Effector memory CD4-positive, alpha-beta T cell (primary cell): ENCODE measurements around the gene R3HCC1L.

Experiments
- DNase-seq, 3 donors: peaks; one replicate each; pipeline ENCODE4 v3.0.0-alpha.2; 2020
- H3K27ac ChIP-seq: 2 replicates; pipeline ENCODE4 v1.7.0; 2013; ENCODE audit warnings: mild to moderate bottlenecking, low read length, moderate library complexity; ENCODE audit not compliant: insufficient read depth, poor library complexity, severe bottlenecking
- H3K27me3 ChIP-seq: replicated peaks from 2 replicates; pipeline ENCODE4 v1.7.0; 2013; ENCODE audit warnings: mild to moderate bottlenecking, low read length; ENCODE audit not compliant: insufficient read depth, control insufficient read depth, poor library complexity, severe bottlenecking
- H3K36me3 ChIP-seq: 2 replicates; pipeline ENCODE4 v1.7.0; 2013; ENCODE audit warnings: mild to moderate bottlenecking, low read length, moderate library complexity; ENCODE audit not compliant: control insufficient read depth, insufficient read depth
- H3K4me1 ChIP-seq: 2 replicates; pipeline ENCODE4 v1.7.0; 2013; ENCODE audit warnings: low read length, mild to moderate bottlenecking; ENCODE audit not compliant: control insufficient read depth, insufficient read depth, poor library complexity, severe bottlenecking
- H3K4me3 ChIP-seq: 2 replicates; pipeline ENCODE4 v1.7.0; 2013; ENCODE audit warnings: low read length, low read depth, mild to moderate bottlenecking; ENCODE audit not compliant: insufficient read depth, poor library complexity, severe bottlenecking
- H3K9me3 ChIP-seq: 2 replicates; pipeline ENCODE4 v1.7.0; 2013; ENCODE audit warnings: mild to moderate bottlenecking, low read length, moderate library complexity; ENCODE audit not compliant: control insufficient read depth

The R3HCC1L gene

GRCh38 chr10:98254234-98254974, 119.9 kb downstream of the R3HCC1L start:
- Histone ChIP-seq H3K9me3 (no peaks in the 10 kb centered on the region), H3K4me1 (no peaks in the 10 kb centered on the region), H3K27me3 (no peaks in the 10 kb centered on the region), H3K27ac (no peak overlapping the region), H3K4me3 (no peak overlapping the region), H3K36me3 (peaks cover 4% of the 10 kb centered on the region)
- DNase-seq = no peak

- Histone ChIP-seq H3K27me3 (no peaks in the 10 kb centered on the region), H3K9me3 (no peaks in the 10 kb centered on the region), H3K36me3 (peaks cover 3% of the 10 kb centered on the region), H3K4me3 (no peak overlapping the region), H3K4me1 (no peaks in the 10 kb centered on the region), H3K27ac (no peak overlapping the region)
- no peak for DNase-seq
Measured at GRCh38 chr10:98255146-98255877, 120.9 kb downstream of the R3HCC1L start.

GRCh38 chr10:98256692-98257091, 122.2 kb downstream of the R3HCC1L start:
- Histone ChIP-seq H3K4me3 (no peak overlapping the region), H3K4me1 (no peaks in the 10 kb centered on the region), H3K9me3 (no peaks in the 10 kb centered on the region), H3K27ac (no peak overlapping the region), H3K27me3 (no peaks in the 10 kb centered on the region), H3K36me3 (peaks cover 3% of the 10 kb centered on the region)
- no peak for DNase-seq

- no peaks in the 10 kb centered on the region for H3K36me3 ChIP-seq
- no peak for DNase-seq
- H3K9me3 ChIP-seq = no peaks in the 10 kb centered on the region
- no peak overlapping the region for H3K27ac ChIP-seq
- no peaks in the 10 kb centered on the region for H3K4me1 ChIP-seq
- H3K4me3 ChIP-seq = no peak overlapping the region
- H3K27me3 ChIP-seq = no peaks in the 10 kb centered on the region
Measured at GRCh38 chr10:98257198-98257597, 122.7 kb downstream of the R3HCC1L start.

- Histone ChIP-seq H3K27me3 (no peaks in the 10 kb centered on the region), H3K27ac (no peak overlapping the region), H3K4me1 (no peaks in the 10 kb centered on the region), H3K4me3 (no peak overlapping the region), H3K36me3 (no peaks in the 10 kb centered on the region), H3K9me3 (no peaks in the 10 kb centered on the region)
- DNase-seq = no peak
Measured at GRCh38 chr10:98257961-98258360, 123.5 kb downstream of the R3HCC1L start.

GRCh38 chr10:98258683-98259454, 124.4 kb downstream of the R3HCC1L start:
- Histone ChIP-seq H3K9me3 (no peaks in the 10 kb centered on the region), H3K36me3 (no peaks in the 10 kb centered on the region), H3K27me3 (no peaks in the 10 kb centered on the region), H3K4me1 (no peaks in the 10 kb centered on the region), H3K4me3 (no peak overlapping the region), H3K27ac (no peak overlapping the region)
- no peak for DNase-seq

- H3K27me3 ChIP-seq = no peaks in the 10 kb centered on the region
- no peak overlapping the region for H3K27ac ChIP-seq
- DNase-seq = no peak
- H3K9me3 ChIP-seq = no peaks in the 10 kb centered on the region
- H3K4me3 ChIP-seq = no peak overlapping the region
- H3K36me3 ChIP-seq = no peaks in the 10 kb centered on the region
- H3K4me1 ChIP-seq = no peaks in the 10 kb centered on the region
Measured at GRCh38 chr10:98259606-98260315, 125.3 kb downstream of the R3HCC1L start.

GRCh38 chr10:98260350-98260749, 125.9 kb downstream of the R3HCC1L start:
- Histone ChIP-seq H3K4me3 (no peak overlapping the region), H3K36me3 (no peaks in the 10 kb centered on the region), H3K27ac (no peak overlapping the region), H3K4me1 (no peaks in the 10 kb centered on the region), H3K9me3 (no peaks in the 10 kb centered on the region), H3K27me3 (no peaks in the 10 kb centered on the region)
- no peak for DNase-seq

- DNase-seq = no peak
- Histone ChIP-seq H3K9me3 (no peaks in the 10 kb centered on the region), H3K4me1 (no peaks in the 10 kb centered on the region), H3K27me3 (no peaks in the 10 kb centered on the region), H3K4me3 (no peak overlapping the region), H3K36me3 (no peaks in the 10 kb centered on the region), H3K27ac (no peak overlapping the region)
Measured at GRCh38 chr10:98260752-98261151, 126.3 kb downstream of the R3HCC1L start.
